Adrenal gland (tissue), 5 donors: Measurements from ENCODE around the gene EHD3.

Experiments
- CTCF ChIP-seq, 6 experiments: fragments of 450-650 bp in 4 of 6; fragments of 200-600 bp in 2 of 6; sonication (generic) in 1 of 6; IDR thresholded peaks; 1 replicate in 5 of 6; 2 replicates in 1 of 6; pipeline versions ENCODE4 v1.5.1 to v1.8.0; 2016 to 2021; ENCODE audit warnings: antibody characterized with exemption in 6 of 6, mild to moderate bottlenecking in 2 of 6, moderate library complexity in 1 of 6
- POLR2A ChIP-seq, 2 donors: fragments of 450-650 bp; IDR thresholded peaks; one replicate each; pipeline ENCODE4 v1.6.1; 2017; ENCODE audit warnings: antibody characterized with exemption in 2 of 2, mild to moderate bottlenecking in 2 of 2, moderate library complexity in 1 of 2
- donor health status: DM: no; HTN: no; CAD: no.

DNA sequence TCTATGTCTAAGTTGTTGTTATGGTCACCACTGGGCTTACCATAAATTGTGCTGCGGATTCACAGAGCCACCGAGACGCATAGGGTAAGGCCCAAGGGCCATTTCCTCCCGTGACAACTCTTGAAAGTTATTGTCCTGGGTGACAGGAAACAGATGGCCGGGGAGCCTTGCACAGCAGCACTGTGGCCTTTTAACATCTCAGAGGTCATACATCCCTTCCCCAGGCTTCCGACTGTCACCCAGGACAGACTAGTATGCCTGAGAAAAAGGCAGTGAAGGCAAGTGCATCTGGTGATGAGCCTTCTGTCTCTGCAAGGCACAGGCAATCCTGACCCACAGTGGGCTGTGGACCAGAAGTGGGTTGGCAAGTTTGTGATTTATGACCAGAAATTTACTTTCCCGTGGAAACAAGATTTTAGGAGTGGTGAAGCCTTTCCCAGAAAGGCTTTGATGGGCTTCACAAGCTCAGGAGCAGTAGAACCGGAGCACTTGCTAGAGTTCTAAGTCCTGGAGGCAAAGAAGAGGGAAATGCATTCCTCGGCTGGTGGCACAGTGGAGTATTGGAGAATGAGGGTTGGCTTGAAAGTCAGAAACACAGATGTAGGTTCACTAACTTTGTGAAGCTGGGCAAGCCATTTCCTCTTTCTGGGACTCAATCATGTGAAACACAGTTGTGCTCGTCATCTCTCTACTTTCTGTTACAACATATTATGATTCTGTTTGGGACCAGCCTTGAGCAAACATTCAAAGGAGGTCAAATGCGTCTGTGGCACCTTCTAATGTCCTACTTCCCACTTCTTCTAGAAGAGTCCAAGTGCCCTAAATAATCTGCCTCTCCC, 14.6 kb upstream of the EHD3 start:
- TF ChIP-seq POLR2A (IDR thresholded peaks at IDR 0.05) = no peak
- TF ChIP-seq CTCF (IDR thresholded peaks at IDR 0.05) = no peak
